Muscle layer of colon (tissue), 2 donors: ENCODE measurements around the gene GIT1.
"Not testable (repeated sequence)": the region's sequence is repeated elsewhere in the genome, so short reads cannot be mapped to it uniquely, and the experiment has no call there.

Experiments used
- H3K27ac ChIP-seq: one replicate; pipeline ENCODE4 v1.7.0; 2013; ENCODE audit warnings: low read depth, mild to moderate bottlenecking, low read length, moderate library complexity
- H3K27me3 ChIP-seq, 2 donors: one replicate each; pipeline ENCODE4 v1.7.0; 2013; ENCODE audit warnings: low read length in 2 of 2, mild to moderate bottlenecking in 2 of 2; ENCODE audit not compliant: insufficient read depth in 2 of 2, control insufficient read depth in 1 of 2
- H3K36me3 ChIP-seq: one replicate; pipeline ENCODE4 v1.7.0; 2013; ENCODE audit warnings: mild to moderate bottlenecking, low read length; ENCODE audit not compliant: insufficient read depth
- H3K4me1 ChIP-seq: one replicate; pipeline ENCODE4 v1.7.0; 2013; ENCODE audit warnings: mild to moderate bottlenecking, low read length; ENCODE audit not compliant: insufficient read depth
- H3K4me3 ChIP-seq, 2 donors: one replicate each; pipeline ENCODE4 v1.7.0; 2013; ENCODE audit warnings: low read length in 2 of 2, low read depth in 1 of 2, mild to moderate bottlenecking in 1 of 2, moderate library complexity in 1 of 2
- H3K9ac ChIP-seq: one replicate; pipeline ENCODE4 v1.7.0; 2013; ENCODE audit warnings: low read length
- H3K9me3 ChIP-seq: one replicate; pipeline ENCODE4 v1.7.0; 2013; ENCODE audit warnings: mild to moderate bottlenecking, low read length
- donor health status: abdominal sarcoma.
- donor health status: Adenocarcinoma of cecum.

GIT1 gene

GRCh38 chr17:29567304-29567553, 22.2 kb downstream of the GIT1 start:
- H3K9ac ChIP-seq, result peak overlapping the region; percentile 27
- H3K9me3 ChIP-seq, result no peaks in the 10 kb centered on the region
- no peaks in the 10 kb centered on the region for H3K27me3 ChIP-seq
- peak overlapping the region; percentile 36 for H3K27ac ChIP-seq
- peak overlapping the region; percentile 65 to 88 for H3K4me3 ChIP-seq
- H3K4me1 ChIP-seq, result peaks cover 18% of the 10 kb centered on the region
- H3K36me3 ChIP-seq, result peaks cover under 1% of the 10 kb centered on the region

- peaks cover 5% of the 10 kb centered on the region for H3K36me3 ChIP-seq
- H3K9ac ChIP-seq, result peak within 1 kb of the TSS; percentile 27
- peak within 1 kb of the TSS; percentile 65 to 88 for H3K4me3 ChIP-seq
- no peaks in the 10 kb centered on the region for H3K27me3 ChIP-seq
- peak within 1 kb of the TSS; percentile 36 for H3K27ac ChIP-seq
- peaks cover 13% of the 10 kb centered on the region for H3K4me1 ChIP-seq
- no peaks in the 10 kb centered on the region for H3K9me3 ChIP-seq
Observed at GRCh38 chr17:29566473-29567303, 22.8 kb downstream of the GIT1 start, which contains the start of gene ABHD15. Gene ABHD15, minus strand, starts transcription at chr17:29567037. Its CDS starts 71 bp downstream, at chr17:29566966.

- Histone ChIP-seq H3K27me3 (no peaks in the 10 kb centered on the region), H3K9me3 (no peaks in the 10 kb centered on the region), H3K4me3 (peak overlapping the region; percentile 53 to 54), H3K9ac (no peak overlapping the region), H3K4me1 (peaks cover 21% of the 10 kb centered on the region), H3K27ac (peak overlapping the region; percentile 31), H3K36me3 (peaks cover 5% of the 10 kb centered on the region)
Observed at GRCh38 chr17:29565643-29566472, 23.6 kb downstream of the GIT1 start.

GRCh38 chr17:29563816-29564215, 25.6 kb downstream of the GIT1 start:
- Histone ChIP-seq H3K27ac (no peak overlapping the region), H3K4me1 (peaks cover 13% of the 10 kb centered on the region), H3K9me3 (no peaks in the 10 kb centered on the region), H3K4me3 (no peak overlapping the region), H3K36me3 (peaks cover 5% of the 10 kb centered on the region), H3K9ac (no peak overlapping the region), H3K27me3 (no peaks in the 10 kb centered on the region)

GRCh38 chr17:29562615-29563014, 26.8 kb downstream of the GIT1 start:
- Histone ChIP-seq H3K9ac (no peak overlapping the region), H3K27ac (no peak overlapping the region), H3K27me3 (no peaks in the 10 kb centered on the region), H3K9me3 (no peaks in the 10 kb centered on the region), H3K36me3 (peaks cover 5% of the 10 kb centered on the region), H3K4me1 (peaks cover 13% of the 10 kb centered on the region), H3K4me3 (no peak overlapping the region)

GRCh38 chr17:29561554-29562517, 27.6 kb downstream of the GIT1 start:
- H3K27ac ChIP-seq, result no peak overlapping the region
- H3K36me3 ChIP-seq, result peaks cover 5% of the 10 kb centered on the region
- no peaks in the 10 kb centered on the region for H3K27me3 ChIP-seq
- no peak overlapping the region for H3K9ac ChIP-seq
- peaks cover 13% of the 10 kb centered on the region for H3K4me1 ChIP-seq
- H3K9me3 ChIP-seq, result no peaks in the 10 kb centered on the region
- no peak overlapping the region for H3K4me3 ChIP-seq

- Histone ChIP-seq H3K4me1 (peaks cover 8% of the 10 kb centered on the region), H3K27ac (no peak overlapping the region), H3K9me3 (no peaks in the 10 kb centered on the region), H3K36me3 (peaks cover 5% of the 10 kb centered on the region), H3K9ac (no peak overlapping the region), H3K4me3 (no peak overlapping the region), H3K27me3 (no peaks in the 10 kb centered on the region)
Observed at GRCh38 chr17:29560316-29560715, 29.1 kb downstream of the GIT1 start.

GRCh38 chr17:29559640-29560039, 29.8 kb downstream of the GIT1 start:
- H3K27me3 ChIP-seq, result no peaks in the 10 kb centered on the region
- peaks cover 8% of the 10 kb centered on the region for H3K4me1 ChIP-seq
- peaks cover 5% of the 10 kb centered on the region for H3K36me3 ChIP-seq
- no peaks in the 10 kb centered on the region for H3K9me3 ChIP-seq
- H3K27ac ChIP-seq, result no peak overlapping the region
- H3K9ac ChIP-seq, result no peak overlapping the region
- no peak overlapping the region for H3K4me3 ChIP-seq

GRCh38 chr17:29558139-29558538, 31.3 kb downstream of the GIT1 start:
- not testable (repeated sequence) for H3K4me1 ChIP-seq, H3K27ac ChIP-seq, H3K9me3 ChIP-seq, H3K36me3 ChIP-seq, H3K4me3 ChIP-seq, H3K27me3 ChIP-seq, H3K9ac ChIP-seq

GRCh38 chr17:29557739-29558116, 31.7 kb downstream of the GIT1 start:
- H3K27me3 ChIP-seq, result no peaks in the 10 kb centered on the region

More at GRCh38 chr17:29557739-29558116, 31.7 kb downstream of the GIT1 start:
- Histone ChIP-seq H3K4me1 (peaks cover 8% of the 10 kb centered on the region), H3K9me3 (no peaks in the 10 kb centered on the region), H3K9ac (no peak overlapping the region), H3K4me3 (no peak overlapping the region), H3K27ac (no peak overlapping the region), H3K36me3 (peaks cover 5% of the 10 kb centered on the region)
